GM18520 (cell line): ENCODE measurements around the gene FAR2.
"Not testable (repeated sequence)": the region's sequence is repeated elsewhere in the genome, so short reads cannot be mapped to it uniquely, and the experiment has no call there.

Experiments used
- ATAC-seq: cut with Tn5 transposase; IDR thresholded peaks from one replicate; pipeline ENCODE4 v1.9.1; 2021; ENCODE audit not compliant: unreplicated experiment

The FAR2 gene

GRCh38 chr12:29148911-29149690 lies at the start of gene FAR2:
Gene FAR2, plus strand, starts transcription at chr12:29149278. Its CDS starts 121,172 bp downstream, at chr12:29270450.
- peak; percentile 35 for ATAC-seq

- no peak for ATAC-seq
Observed at GRCh38 chr12:29102741-29103140, 46.3 kb upstream of the FAR2 start.

- ATAC-seq: peak; percentile 94
Observed at GRCh38 chr12:29103539-29103974, 45.5 kb upstream of the FAR2 start.

- ATAC-seq: no peak
Observed at GRCh38 chr12:29104516-29104915, 44.6 kb upstream of the FAR2 start.

- no peak for ATAC-seq
Observed at GRCh38 chr12:29110506-29111442, 38.3 kb upstream of the FAR2 start.

- no peak for ATAC-seq
Observed at GRCh38 chr12:29113101-29113500, 36.0 kb upstream of the FAR2 start.

- no peak for ATAC-seq
Observed at GRCh38 chr12:29116414-29116813, 32.7 kb upstream of the FAR2 start.

GRCh38 chr12:29131539-29131938 lies 17.5 kb upstream of the FAR2 start:
- no peak for ATAC-seq

GRCh38 chr12:29132316-29132715 lies 16.8 kb upstream of the FAR2 start:
- no peak for ATAC-seq

GRCh38 chr12:29133181-29133580 lies 15.9 kb upstream of the FAR2 start:
- ATAC-seq: no peak

- ATAC-seq: no peak
Observed at GRCh38 chr12:29133680-29134079, 15.4 kb upstream of the FAR2 start.

- ATAC-seq: not testable (repeated sequence)
Observed at GRCh38 chr12:29138256-29138655, 10.8 kb upstream of the FAR2 start.

- ATAC-seq: not testable (repeated sequence)
Observed at GRCh38 chr12:29138855-29139254, 10.2 kb upstream of the FAR2 start.

GRCh38 chr12:29145372-29146170 lies 3.5 kb upstream of the FAR2 start:
- no peak for ATAC-seq

GRCh38 chr12:29146196-29146595 lies 2.9 kb upstream of the FAR2 start:
- ATAC-seq: no peak

- no peak for ATAC-seq
Observed at GRCh38 chr12:29147731-29148595, 1.1 kb upstream of the FAR2 start.

GRCh38 chr12:29148596-29148910 lies 525 bp upstream of the FAR2 start:
- no peak for ATAC-seq

- no peak for ATAC-seq
Observed at GRCh38 chr12:29149691-29150281, 708 bp downstream of the FAR2 start.

- no peak for ATAC-seq
Observed at GRCh38 chr12:29150462-29150861, 1.4 kb downstream of the FAR2 start.
